AG09319 (cell line): Measurements from ENCODE around the gene IZUMO1.
"Not testable (repeated sequence)": the region's sequence is repeated elsewhere in the genome, so short reads cannot be mapped to it uniquely, and the experiment has no call there.

Experiments used
- DNase-seq: peaks from one replicate; pipeline ENCODE4 v3.0.0-alpha.2; 2010; ENCODE audit warnings: low read depth; ENCODE audit errors: extremely low read depth
- TF ChIP-seq, protein P1 (sequence below): IDR thresholded peaks from 2 replicates; pipeline ENCODE4 v1.5.1; 2011; ENCODE audit warnings: low read depth, mild to moderate bottlenecking, inconsistent platforms, low read length, moderate library complexity

IZUMO1 gene

GRCh38 chr19:48698046-48698445 lies 48.7 kb downstream of the IZUMO1 start:
- TF ChIP-seq, protein P1, sequence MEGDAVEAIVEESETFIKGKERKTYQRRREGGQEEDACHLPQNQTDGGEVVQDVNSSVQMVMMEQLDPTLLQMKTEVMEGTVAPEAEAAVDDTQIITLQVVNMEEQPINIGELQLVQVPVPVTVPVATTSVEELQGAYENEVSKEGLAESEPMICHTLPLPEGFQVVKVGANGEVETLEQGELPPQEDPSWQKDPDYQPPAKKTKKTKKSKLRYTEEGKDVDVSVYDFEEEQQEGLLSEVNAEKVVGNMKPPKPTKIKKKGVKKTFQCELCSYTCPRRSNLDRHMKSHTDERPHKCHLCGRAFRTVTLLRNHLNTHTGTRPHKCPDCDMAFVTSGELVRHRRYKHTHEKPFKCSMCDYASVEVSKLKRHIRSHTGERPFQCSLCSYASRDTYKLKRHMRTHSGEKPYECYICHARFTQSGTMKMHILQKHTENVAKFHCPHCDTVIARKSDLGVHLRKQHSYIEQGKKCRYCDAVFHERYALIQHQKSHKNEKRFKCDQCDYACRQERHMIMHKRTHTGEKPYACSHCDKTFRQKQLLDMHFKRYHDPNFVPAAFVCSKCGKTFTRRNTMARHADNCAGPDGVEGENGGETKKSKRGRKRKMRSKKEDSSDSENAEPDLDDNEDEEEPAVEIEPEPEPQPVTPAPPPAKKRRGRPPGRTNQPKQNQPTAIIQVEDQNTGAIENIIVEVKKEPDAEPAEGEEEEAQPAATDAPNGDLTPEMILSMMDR = no peak

GRCh38 chr19:48696353-48697010 lies 50.2 kb downstream of the IZUMO1 start:
- TF ChIP-seq, protein P1 = no peak
- DNase-seq = no peak

More at GRCh38 chr19:48698046-48698445, 48.7 kb downstream of the IZUMO1 start:
- no peak for DNase-seq

DNA sequence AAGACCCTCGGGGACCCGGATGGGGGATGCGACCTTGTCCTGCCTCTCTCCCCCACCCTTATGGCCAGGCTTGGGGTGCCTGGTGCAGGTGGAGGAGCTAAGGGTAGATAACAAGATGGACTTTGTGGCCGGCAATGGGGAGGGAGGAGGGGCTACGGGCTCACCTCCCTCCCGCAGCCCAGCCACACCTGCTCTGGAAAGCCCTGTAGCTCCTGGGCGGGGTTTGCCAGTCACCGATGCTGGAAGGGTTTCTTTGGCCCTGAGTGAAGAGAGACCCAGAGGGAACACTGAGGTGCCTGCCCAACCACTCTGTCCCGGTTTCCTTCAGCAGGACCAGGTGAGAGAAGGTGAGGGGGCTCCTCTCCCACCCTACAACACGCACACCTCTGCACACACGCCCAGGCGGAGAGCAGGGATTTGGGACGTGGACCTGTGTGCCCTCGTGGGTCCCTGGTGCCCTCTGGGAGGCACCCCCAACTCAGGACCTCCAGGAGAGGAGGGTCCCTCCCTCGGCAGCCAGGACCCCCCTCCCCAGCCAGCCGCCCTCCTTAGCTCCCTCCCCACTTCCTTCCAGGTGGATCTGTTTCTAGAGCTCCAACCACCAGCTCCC lies 50.9 kb downstream of the IZUMO1 start, which contains the start of gene FUT2:
Gene FUT2, plus strand, starts transcription at position 229 of the 610 bp plus-strand sequence. CDS start 6,986 bp downstream, outside the sequence.
- DNase-seq = no peak
- TF ChIP-seq, protein P1 = no peak

- DNase-seq = not testable (repeated sequence)
These were observed 53.1 kb downstream of the IZUMO1 start for GRCh38 chr19:48693629-48694028.
